Right lobe of liver (tissue), 6 donors: Measurements from ENCODE around the gene SERP2. TPM values are rescaled to one million over a fixed set of nuclear protein-coding genes. Genes with fewer than 3 reads are reported as not detected.

Experiments
- ATAC-seq, 4 donors: fragments of 200-7000 bp; cut with Tn5 transposase; one replicate each; pipeline ENCODE4 v1.9.1; 2020; ENCODE audit warnings: mild to moderate bottlenecking in 4 of 4, moderate library complexity in 4 of 4
- DNase-seq, 3 donors: peaks; one replicate each; pipeline ENCODE4 v3.0.0-alpha.2; 2020
- H3K27ac ChIP-seq, 3 donors: fragments of 200-600 bp; one replicate each; pipeline ENCODE4 v1.8.0; 2022
- H3K27me3 ChIP-seq, 2 donors: fragments of 200-600 bp; one replicate each; pipeline ENCODE4 v1.8.0; 2022
- H3K36me3 ChIP-seq, 4 donors: fragments of 200-600 bp; sonication (generic) in 1 of 4; one replicate each; pipeline versions ENCODE4 v1.5.1 to v1.8.0; 2017 to 2022; ENCODE audit warnings: control low read depth in 1 of 4
- H3K4me1 ChIP-seq, 4 donors: fragments of 200-600 bp; sonication (generic) in 1 of 4; one replicate each; pipeline versions ENCODE4 v1.5.1 to v1.8.0; 2017 to 2022; ENCODE audit warnings: control low read depth in 1 of 4
- H3K4me3 ChIP-seq, 3 donors: fragments of 200-600 bp; one replicate each; pipeline ENCODE4 v1.8.0; 2022
- H3K9me3 ChIP-seq, 4 donors: fragments of 200-600 bp; sonication (generic) in 1 of 4; one replicate each; pipeline versions ENCODE4 v1.5.1 to v1.8.0; 2017 to 2022; ENCODE audit warnings: control low read depth in 1 of 4
- POLR2A ChIP-seq: fragments of 450-650 bp; IDR thresholded peaks from one replicate; pipeline ENCODE4 v1.6.1; 2017; ENCODE audit warnings: antibody characterized with exemption, mild to moderate bottlenecking
- WGBS: methylation state at CpG from one replicate; pipeline ENCODE4 v1.1.6; 2018; ENCODE audit warnings: low coverage, low lambda C conversion rate; ENCODE audit not compliant: insufficient coverage; ENCODE audit errors: missing lambda C conversion rate; 5-methylcytosine and 5-hydroxymethylcytosine counted together
- intact Hi-C, 2 donors: fragments of 100-400 bp; cut with DNase I; formaldehyde crosslinking; loops; one replicate each; pipeline versions ENCODE4 v1.11.2 to v1.14.1; 2022
- total RNA-seq, 6 experiments: library from RNA; depleted of rRNA in 2 of 6; stranded (reverse); fragments of >200 nt in 2 of 6; fragmentation: NEBNext Ultra II Directional in 3 of 6; extraction: Animal tissue kit (Norgen Biotek cat#: 25700) in 3 of 6; gene quantifications; one replicate each; pipeline versions ENCODE4 v1.1.0 to v1.2.4, GENCODE V29; 2016 to 2023
- TF ChIP-seq, protein P1 (sequence below), 4 donors: fragments of 200-600 bp in 3 of 4; fragments of 450-650 bp in 1 of 4; IDR thresholded peaks; one replicate each; pipeline versions ENCODE4 v1.5.1 to v1.8.0; 2016 to 2022; ENCODE audit warnings: antibody characterized with exemption in 4 of 4, mild to moderate bottlenecking in 2 of 4
- donor health status: DM: no; HTN: yes; CAD: no.
- donor health status: DM: no; HTN: no; CAD: no.
- donor health status: DM: no; HTN: no; CAD: no.
- donor health status: DM: no; HTN: yes; CAD: no.
- donor health status: DM: no; HTN: yes; CAD: no.

Gene SERP2
- total RNA-seq, 6 experiments from 2014 or later: 2.1 to 9.0 (median 2.8) TPM

DNA sequence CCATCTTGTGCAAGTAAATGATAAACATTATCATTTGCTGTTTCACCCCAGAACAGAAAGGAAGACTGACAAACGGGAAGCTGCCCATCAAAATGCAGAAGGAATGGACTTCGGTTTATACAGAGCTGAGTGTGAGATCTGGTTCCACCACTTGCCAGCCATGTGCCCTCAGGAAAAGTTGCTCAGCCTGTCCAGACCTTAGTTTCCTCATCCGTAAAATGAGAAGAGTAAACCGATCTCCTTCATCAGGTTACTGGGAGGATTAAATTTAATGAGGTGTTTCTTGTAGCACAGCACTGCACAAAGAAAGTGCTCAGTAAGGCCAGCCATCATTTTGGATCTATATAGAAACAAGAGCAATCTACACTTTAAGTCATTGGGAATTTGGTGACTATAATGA is 36.7 kb upstream of the SERP2 start:
- no peak for ATAC-seq

DNA sequence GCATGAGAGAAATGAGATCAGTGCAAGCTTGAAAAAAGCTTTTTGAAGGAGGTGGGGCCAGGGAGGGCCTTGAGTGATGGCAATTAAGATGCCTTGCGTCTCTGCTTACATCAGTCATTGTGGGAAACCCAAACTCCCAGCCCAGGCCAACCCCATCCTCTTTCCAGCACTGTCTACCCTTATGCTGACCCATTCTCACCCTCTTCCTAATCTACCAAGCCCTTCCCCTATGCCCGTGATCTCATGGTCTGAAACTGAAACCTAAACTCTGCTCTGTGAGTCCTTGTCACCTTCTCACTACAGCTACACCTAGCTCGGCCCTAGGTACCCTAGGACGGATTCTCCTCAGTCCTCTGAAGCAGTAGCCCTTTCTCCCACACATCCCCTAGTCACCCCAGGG is 36.0 kb upstream of the SERP2 start:
- DNase-seq (no peak), ATAC-seq (no peak)
- H3K27me3 ChIP-seq: no peaks in the 10 kb centered on the region
- no peak overlapping the region for H3K4me3 ChIP-seq
- no peaks in the 10 kb centered on the region for H3K9me3 ChIP-seq
- H3K27ac ChIP-seq: no peak overlapping the region
- H3K36me3 ChIP-seq: no peaks in the 10 kb centered on the region
- 67% methylated on average over 3 of the region's 4 CpGs for WGBS
- H3K4me1 ChIP-seq: no peaks in the 10 kb centered on the region
- TF ChIP-seq, protein P1, sequence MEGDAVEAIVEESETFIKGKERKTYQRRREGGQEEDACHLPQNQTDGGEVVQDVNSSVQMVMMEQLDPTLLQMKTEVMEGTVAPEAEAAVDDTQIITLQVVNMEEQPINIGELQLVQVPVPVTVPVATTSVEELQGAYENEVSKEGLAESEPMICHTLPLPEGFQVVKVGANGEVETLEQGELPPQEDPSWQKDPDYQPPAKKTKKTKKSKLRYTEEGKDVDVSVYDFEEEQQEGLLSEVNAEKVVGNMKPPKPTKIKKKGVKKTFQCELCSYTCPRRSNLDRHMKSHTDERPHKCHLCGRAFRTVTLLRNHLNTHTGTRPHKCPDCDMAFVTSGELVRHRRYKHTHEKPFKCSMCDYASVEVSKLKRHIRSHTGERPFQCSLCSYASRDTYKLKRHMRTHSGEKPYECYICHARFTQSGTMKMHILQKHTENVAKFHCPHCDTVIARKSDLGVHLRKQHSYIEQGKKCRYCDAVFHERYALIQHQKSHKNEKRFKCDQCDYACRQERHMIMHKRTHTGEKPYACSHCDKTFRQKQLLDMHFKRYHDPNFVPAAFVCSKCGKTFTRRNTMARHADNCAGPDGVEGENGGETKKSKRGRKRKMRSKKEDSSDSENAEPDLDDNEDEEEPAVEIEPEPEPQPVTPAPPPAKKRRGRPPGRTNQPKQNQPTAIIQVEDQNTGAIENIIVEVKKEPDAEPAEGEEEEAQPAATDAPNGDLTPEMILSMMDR (IDR thresholded peaks at IDR 0.05): no peak
- TF ChIP-seq POLR2A: no peak
- intact Hi-C loops: no loop called here

More for the DNA sequence above, 36.7 kb upstream of the SERP2 start:
- Histone ChIP-seq H3K9me3 (no peaks in the 10 kb centered on the region), H3K27ac (no peak overlapping the region), H3K36me3 (no peaks in the 10 kb centered on the region), H3K4me1 (no peaks in the 10 kb centered on the region), H3K4me3 (no peak overlapping the region), H3K27me3 (no peaks in the 10 kb centered on the region)
- 83% methylated on average over 4 of the region's 4 CpGs for WGBS
- intact Hi-C loops: no loop called here
- DNase-seq: no peak
- TF ChIP-seq, protein P1 (IDR thresholded peaks at IDR 0.05): no peak
- TF ChIP-seq POLR2A: no peak

DNA sequence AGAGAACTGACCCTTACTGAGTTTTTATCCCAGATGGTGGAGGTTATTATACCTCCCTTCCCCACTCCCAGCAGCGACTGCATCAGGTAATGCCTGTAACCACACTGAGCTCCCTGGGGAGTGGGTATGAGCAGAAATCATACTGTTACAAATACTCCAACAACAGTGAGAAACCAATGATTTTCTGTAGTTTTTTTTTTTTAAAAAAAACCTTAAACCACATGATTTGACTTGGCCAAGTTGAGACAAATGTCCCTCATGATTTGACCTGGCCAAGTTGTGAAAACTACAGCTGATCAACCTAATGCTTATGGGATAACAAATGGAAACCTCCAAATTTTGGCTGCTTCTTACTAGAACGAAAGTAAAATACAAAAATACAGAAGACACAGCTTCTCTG is 33.1 kb upstream of the SERP2 start:
- intact Hi-C loops: no loop called here

DNA sequence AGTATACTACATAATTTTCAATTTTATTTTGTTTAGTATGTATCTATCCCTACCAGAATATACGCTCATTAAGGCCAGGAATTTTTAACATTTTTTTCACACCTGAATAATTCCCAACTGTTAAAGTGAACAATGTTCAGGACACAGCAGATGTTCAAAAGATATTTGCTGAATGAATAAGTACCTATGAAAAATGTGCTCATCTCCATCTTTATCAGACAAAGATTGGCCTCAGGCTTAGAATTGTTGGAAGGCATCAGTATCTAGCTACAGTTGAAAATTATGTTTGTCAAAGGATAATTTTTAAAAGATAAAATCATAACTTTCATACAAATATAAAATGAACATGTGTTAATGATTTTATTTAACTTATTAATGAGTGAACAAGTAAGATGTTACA is 30.9 kb upstream of the SERP2 start:
- Histone ChIP-seq H3K27me3 (no peaks in the 10 kb centered on the region), H3K4me3 (no peak overlapping the region), H3K36me3 (no peaks in the 10 kb centered on the region), H3K4me1 (no peaks in the 10 kb centered on the region), H3K27ac (no peak overlapping the region), H3K9me3 (no peaks in the 10 kb centered on the region)
- DNase-seq (no peak), ATAC-seq (no peak)
- intact Hi-C loops: no loop called here
- TF ChIP-seq POLR2A: no peak
- TF ChIP-seq, protein P1 (IDR thresholded peaks at IDR 0.05): no peak
- 79% methylated on average over 1 of the region's 1 CpG for WGBS

More for the DNA sequence above, 33.1 kb upstream of the SERP2 start:
- Histone ChIP-seq H3K27ac (no peak overlapping the region), H3K9me3 (no peaks in the 10 kb centered on the region), H3K4me3 (no peak overlapping the region), H3K4me1 (no peaks in the 10 kb centered on the region), H3K36me3 (no peaks in the 10 kb centered on the region), H3K27me3 (no peaks in the 10 kb centered on the region)
- TF ChIP-seq, protein P1 (IDR thresholded peaks at IDR 0.05): no peak
- TF ChIP-seq POLR2A: no peak
- no peak for DNase-seq
- WGBS: 79% methylated on average over 2 of the region's 2 CpGs
- ATAC-seq: no peak

DNA sequence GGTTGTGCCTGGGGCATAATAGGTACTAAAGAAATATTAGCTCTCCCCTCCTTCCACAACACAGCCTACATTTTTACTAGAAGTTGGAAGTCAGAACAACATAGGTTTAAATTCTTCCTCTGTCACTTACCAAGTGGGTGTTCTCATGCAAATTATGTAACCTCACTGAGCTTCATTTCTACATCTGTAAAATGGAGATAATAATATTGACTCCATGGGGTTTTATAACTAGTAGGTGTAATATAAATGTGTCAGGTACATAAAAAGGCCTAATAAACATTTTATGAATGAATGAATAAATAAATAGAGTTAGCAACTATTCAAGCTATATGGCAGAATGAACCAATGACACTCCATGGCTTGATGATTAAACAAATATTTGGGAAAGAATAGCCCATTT is 27.1 kb upstream of the SERP2 start:
- Histone ChIP-seq H3K36me3 (no peaks in the 10 kb centered on the region), H3K4me3 (no peak overlapping the region), H3K27ac (no peak overlapping the region), H3K9me3 (no peaks in the 10 kb centered on the region), H3K4me1 (no peaks in the 10 kb centered on the region), H3K27me3 (no peaks in the 10 kb centered on the region)
- TF ChIP-seq, protein P1 (IDR thresholded peaks at IDR 0.05): no peak
- no peak for TF ChIP-seq POLR2A
- intact Hi-C loops: no loop called here
- ATAC-seq (no peak), DNase-seq (no peak)
